Activated CD8-positive, alpha-beta T cell treated with anti-CD3 and anti-CD28 coated beads for 36 hours (primary cell): ENCODE measurements around the gene VDAC1. TPM values are rescaled to one million over a fixed set of nuclear protein-coding genes. Genes with fewer than 3 reads are reported as not detected.

ENCODE experiments used
- ATAC-seq: fragments of 200-7000 bp; cut with Tn5 transposase; one replicate; pipeline ENCODE4 v1.10.0; 2021; ENCODE audit warnings: mild to moderate bottlenecking, moderate library complexity
- CTCF ChIA-PET: fragments of 350-600 bp; sonication (Branson Sonifier 250); formaldehyde crosslinking; loops from one replicate; lab custom pipeline; 2021; ENCODE audit warnings: antibody characterized with exemption; lab: Charles Lee
- POLR2A ChIA-PET: fragments of 350-600 bp; sonication (Branson Sonifier 250); formaldehyde crosslinking; loops from one replicate; lab custom pipeline; 2021; ENCODE audit warnings: antibody characterized with exemption; lab: Charles Lee
- DNase-seq: peaks from one replicate; pipeline ENCODE4 v3.0.0-alpha.2; 2020
- H3K27ac Mint-ChIP-seq: one replicate; pipeline ENCODE4 v1.8.0; 2021; ENCODE audit warnings: mild to moderate bottlenecking, mixed read lengths
- H3K27me3 Mint-ChIP-seq: one replicate; pipeline ENCODE4 v1.8.0; 2021; ENCODE audit warnings: mixed read lengths
- H3K36me3 Mint-ChIP-seq: one replicate; pipeline ENCODE4 v1.8.0; 2021; ENCODE audit warnings: low read depth, mixed read lengths
- H3K4me1 Mint-ChIP-seq: one replicate; pipeline ENCODE4 v1.8.0; 2021; ENCODE audit warnings: low read depth, mixed read lengths
- H3K4me3 Mint-ChIP-seq: one replicate; pipeline ENCODE4 v1.8.0; 2021; ENCODE audit warnings: mild to moderate bottlenecking, moderate library complexity, mixed read lengths
- H3K9me3 Mint-ChIP-seq: one replicate; pipeline ENCODE4 v1.8.0; 2021; ENCODE audit warnings: mixed read lengths
- CTCF ChIP-seq: fragments of 200-600 bp; IDR thresholded peaks from one replicate; pipeline ENCODE4 v1.8.0; 2022; ENCODE audit warnings: antibody characterized with exemption, mild to moderate bottlenecking
- intact Hi-C: fragments of 100-400 bp; cut with micrococcal nuclease; formaldehyde crosslinking; loops from one replicate; pipeline ENCODE4 v1.10.0; 2022
- total RNA-seq, 2 experiments: library from RNA; stranded (reverse); gene quantifications; one replicate each; pipeline ENCODE4 v1.2.3, GENCODE V29; 2021

Gene VDAC1
- total RNA-seq, 2 experiments from 2014 or later: 481 to 484 TPM

GRCh38 chr5:134048864-134049263, 44.1 kb upstream of the VDAC1 start:
- ATAC-seq (no peak), DNase-seq (no peak)
- peaks cover 25% of the 10 kb centered on the region for H3K4me1 Mint-ChIP-seq
- H3K9me3 Mint-ChIP-seq: no peaks in the 10 kb centered on the region
- no peak for TF ChIP-seq CTCF
- intact Hi-C loops: no loop called here
- no peaks in the 10 kb centered on the region for H3K36me3 Mint-ChIP-seq
- no peak overlapping the region for H3K27ac Mint-ChIP-seq
- H3K4me3 Mint-ChIP-seq: no peak overlapping the region
- no peaks in the 10 kb centered on the region for H3K27me3 Mint-ChIP-seq
- ChIA-PET POLR2A (interaction anchor here (0.9 to 1.6 kb wide), 3 partner anchors 14 to 45 kb away, joined by 3 to 6 read pairs (median 4); no protein-coding TSS in a partner anchor), CTCF (interaction anchor here (1.4 to 25.4 kb wide), 3 partner anchors 9 to 91 kb away, joined by 4 to 1049 read pairs (median 19); no protein-coding TSS in a partner anchor)

DNA sequence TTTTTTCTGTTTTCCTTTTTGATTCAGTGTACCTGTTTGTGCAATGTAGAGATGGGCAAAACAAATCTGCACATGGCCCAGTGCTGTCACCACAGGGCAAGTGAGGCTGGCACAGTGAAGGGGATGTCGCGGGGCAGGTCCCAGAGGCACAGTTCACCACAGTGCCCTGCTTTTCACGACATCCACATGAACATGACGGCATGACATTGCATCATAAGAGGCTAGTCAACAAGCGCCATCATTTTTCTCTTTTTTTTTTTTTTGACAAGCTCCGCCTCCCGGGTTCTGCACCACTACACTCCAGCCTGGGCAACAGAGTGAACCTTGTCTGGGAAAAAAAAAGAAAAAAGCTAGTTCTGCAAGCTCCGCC, 42.9 kb upstream of the VDAC1 start:
- TF ChIP-seq CTCF: no peak
- peaks cover 19% of the 10 kb centered on the region for H3K4me1 Mint-ChIP-seq
- ChIA-PET POLR2A (interaction anchor here (1.3 kb wide), 1 partner anchor 42 kb away, joined by 4 read pairs; no protein-coding TSS in a partner anchor), CTCF (interaction anchor here (2.8 to 25.4 kb wide), 2 partner anchors 8 to 93 kb away, joined by 19 to 1049 read pairs; no protein-coding TSS in a partner anchor)
- no peaks in the 10 kb centered on the region for H3K9me3 Mint-ChIP-seq
- no peaks in the 10 kb centered on the region for H3K27me3 Mint-ChIP-seq
- intact Hi-C loops: no loop called here
- no peak for ATAC-seq
- no peak overlapping the region for H3K4me3 Mint-ChIP-seq
- DNase-seq: no peak
- H3K36me3 Mint-ChIP-seq: no peaks in the 10 kb centered on the region
- H3K27ac Mint-ChIP-seq: no peak overlapping the region

DNA sequence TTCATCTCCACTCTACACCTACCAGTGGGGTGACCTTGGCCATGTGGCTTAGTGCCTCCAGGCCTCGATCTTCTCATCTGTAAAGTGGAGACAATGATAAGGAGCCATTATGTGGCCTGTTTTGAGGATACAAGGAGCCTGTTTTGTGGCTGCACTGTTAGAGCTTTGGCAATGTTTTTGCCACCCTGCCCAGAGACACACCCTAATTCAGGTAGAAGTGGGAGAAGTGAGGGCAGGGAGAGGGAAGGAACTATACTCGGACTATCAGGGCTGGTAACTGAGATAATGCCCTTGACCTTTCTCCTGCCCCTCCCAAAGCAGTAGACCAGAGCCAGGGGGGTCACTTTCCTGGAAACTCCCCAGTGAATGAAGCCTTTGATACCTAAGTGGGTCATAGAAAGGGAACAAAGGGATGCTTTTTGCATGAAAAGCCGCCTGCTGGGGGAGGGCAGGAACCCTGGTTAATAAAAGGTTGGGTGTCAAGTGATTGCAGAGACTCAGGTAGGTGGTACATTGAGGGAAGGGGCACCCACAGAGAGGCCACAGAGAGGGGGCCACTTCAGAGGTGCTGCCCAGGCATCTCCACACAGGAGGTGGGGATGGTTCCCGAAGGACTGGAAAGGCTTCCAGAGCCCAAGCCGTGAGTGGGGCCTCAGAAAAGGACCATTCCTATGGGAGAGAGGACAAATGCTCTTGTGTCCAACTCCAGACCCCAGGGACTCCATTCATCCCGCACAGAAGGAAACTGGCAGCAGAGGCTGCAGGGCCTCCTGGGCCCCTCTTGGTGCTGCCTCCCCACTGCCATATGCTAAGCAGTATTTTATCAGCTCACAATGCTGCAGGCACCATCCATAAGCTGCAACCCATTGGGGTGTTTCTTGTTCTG, 42.3 kb upstream of the VDAC1 start:
- ATAC-seq: no peak
- intact Hi-C loops: no loop called here
- Mint-ChIP-seq H3K4me1 (peaks cover 20% of the 10 kb centered on the region), H3K27me3 (no peaks in the 10 kb centered on the region), H3K36me3 (no peaks in the 10 kb centered on the region), H3K9me3 (no peaks in the 10 kb centered on the region), H3K27ac (no peak overlapping the region), H3K4me3 (no peak overlapping the region)
- ChIA-PET CTCF (interaction anchor here (2.8 to 25.4 kb wide), 2 partner anchors 7 to 93 kb away, joined by 19 to 1049 read pairs; no protein-coding TSS in a partner anchor), POLR2A (interaction anchor here (0.8 kb wide), 1 partner anchor 53 kb away, joined by 3 read pairs; no protein-coding TSS in a partner anchor)
- TF ChIP-seq CTCF: no peak
- DNase-seq: no peak

GRCh38 chr5:134046330-134046729, 41.6 kb upstream of the VDAC1 start:
- ChIA-PET POLR2A (interaction anchor here (0.8 kb wide), 1 partner anchor 54 kb away, joined by 3 read pairs; no protein-coding TSS in a partner anchor), CTCF (interaction anchor here (25.4 kb wide), 1 partner anchor 94 kb away, joined by 1049 read pairs; no protein-coding TSS in a partner anchor)
- Mint-ChIP-seq H3K4me3 (no peak overlapping the region), H3K27me3 (no peaks in the 10 kb centered on the region), H3K27ac (no peak overlapping the region), H3K36me3 (no peaks in the 10 kb centered on the region), H3K9me3 (no peaks in the 10 kb centered on the region), H3K4me1 (peaks cover 21% of the 10 kb centered on the region)
- DNase-seq (no peak), ATAC-seq (no peak)
- TF ChIP-seq CTCF: no peak
- intact Hi-C loops: no loop called here
